ENCODE measurements around the gene FAU.

DNA sequence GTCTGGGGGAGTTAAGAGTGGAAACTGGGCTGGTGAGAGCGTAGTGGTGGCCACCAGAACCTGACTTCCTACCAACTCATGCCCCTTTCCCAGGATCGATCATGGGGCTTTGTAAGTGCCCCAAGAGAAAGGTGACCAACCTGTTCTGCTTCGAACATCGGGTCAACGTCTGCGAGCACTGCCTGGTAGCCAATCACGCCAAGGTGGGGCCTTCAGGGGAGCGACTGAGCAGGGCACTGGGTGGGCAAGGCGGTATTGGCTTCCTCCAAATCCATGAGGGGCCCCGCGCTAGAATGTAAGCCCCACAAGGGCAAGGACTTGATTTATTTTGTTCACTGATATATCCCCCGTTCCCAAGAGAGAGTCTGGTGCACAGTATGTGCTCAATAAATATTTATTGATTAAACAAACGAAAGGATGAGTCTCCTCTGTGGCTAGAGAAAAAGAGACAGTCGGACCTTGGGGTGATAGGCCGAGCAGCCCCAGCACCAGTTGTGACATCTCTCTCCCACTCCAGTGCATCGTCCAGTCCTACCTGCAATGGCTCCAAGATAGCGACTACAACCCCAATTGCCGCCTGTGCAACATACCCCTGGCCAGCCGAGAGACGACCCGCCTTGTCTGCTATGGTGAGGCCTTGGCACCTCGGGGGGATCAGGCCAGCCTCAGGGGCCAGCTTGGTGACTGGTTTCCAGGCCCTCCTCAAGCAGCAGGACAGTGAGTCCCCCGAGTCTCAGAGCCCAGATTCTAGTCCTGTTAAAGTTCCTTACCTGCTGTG, 37.1 kb downstream of the FAU start:
- TF ChIP-seq SETDB1 (IDR thresholded peaks at IDR 0.05; ENCODE audit: low read length) (no peak), POLR2A (conservative IDR thresholded peaks at IDR 0.05) (no peak), CTCF (IDR thresholded peaks at IDR 0.05 in 2 of 3, conservative IDR thresholded peaks at IDR 0.05 in 1 of 3; ENCODE audit: insufficient read depth in 2 of 3, low read depth in 1 of 3, low read length in 3 of 3) (no peak), EP300 (IDR thresholded peaks at IDR 0.05; ENCODE audit: low read length) (no peak), TAF7 (tag; IDR thresholded peaks at IDR 0.05) (no peak), LARP7 (IDR thresholded peaks at IDR 0.05) (no peak), RBM39 (optimal IDR thresholded peaks at IDR 0.05; ENCODE audit: low read depth, low read length) (no peak), CEBPB (tag; IDR thresholded peaks at IDR 0.05) (no peak)
- TF ChIP-seq, protein P1, sequence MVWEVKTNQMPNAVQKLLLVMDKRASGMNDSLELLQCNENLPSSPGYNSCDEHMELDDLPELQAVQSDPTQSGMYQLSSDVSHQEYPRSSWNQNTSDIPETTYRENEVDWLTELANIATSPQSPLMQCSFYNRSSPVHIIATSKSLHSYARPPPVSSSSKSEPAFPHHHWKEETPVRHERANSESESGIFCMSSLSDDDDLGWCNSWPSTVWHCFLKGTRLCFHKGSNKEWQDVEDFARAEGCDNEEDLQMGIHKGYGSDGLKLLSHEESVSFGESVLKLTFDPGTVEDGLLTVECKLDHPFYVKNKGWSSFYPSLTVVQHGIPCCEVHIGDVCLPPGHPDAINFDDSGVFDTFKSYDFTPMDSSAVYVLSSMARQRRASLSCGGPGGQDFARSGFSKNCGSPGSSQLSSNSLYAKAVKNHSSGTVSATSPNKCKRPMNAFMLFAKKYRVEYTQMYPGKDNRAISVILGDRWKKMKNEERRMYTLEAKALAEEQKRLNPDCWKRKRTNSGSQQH (CRISPR knock-in tag; IDR thresholded peaks at IDR 0.05) = no peak
